Colonic mucosa (tissue), 4 donors: ENCODE results near the gene MAP3K14. TPM values are rescaled to one million over a fixed set of nuclear protein-coding genes. Genes with fewer than 3 reads are reported as not detected.

Experiments used
- DNase-seq: peaks from one replicate; pipeline ENCODE4 v3.0.0-alpha.2; 2020
- H3K27ac ChIP-seq: fragments of 200-600 bp; one replicate; pipeline ENCODE4 v1.8.0; 2021
- H3K27me3 ChIP-seq: fragments of 200-600 bp; one replicate; pipeline ENCODE4 v1.8.0; 2021
- H3K36me3 ChIP-seq: fragments of 200-600 bp; one replicate; pipeline ENCODE4 v1.8.0; 2021
- H3K4me1 ChIP-seq: fragments of 200-600 bp; one replicate; pipeline ENCODE4 v1.8.0; 2021; ENCODE audit warnings: mild to moderate bottlenecking
- H3K4me3 ChIP-seq: fragments of 200-600 bp; one replicate; pipeline ENCODE4 v1.8.0; 2021
- H3K9ac ChIP-seq, 2 donors: one replicate each; pipeline ENCODE4 v1.7.0; 2013; ENCODE audit warnings: control low read depth in 2 of 2, low read depth in 2 of 2, low read length in 2 of 2
- H3K9me3 ChIP-seq: fragments of 200-600 bp; one replicate; pipeline ENCODE4 v1.8.0; 2021
- intact Hi-C: fragments of 100-400 bp; cut with DNase I; formaldehyde crosslinking; loops from one replicate; pipeline ENCODE4 v1.14.1; 2022
- total RNA-seq, 2 donors: library from RNA; stranded (reverse); fragmentation: NEBNext Ultra II Directional in 1 of 2; extraction: Animal tissue kit (Norgen Biotek cat#: 25700) in 1 of 2; gene quantifications; one replicate each; pipeline ENCODE4 v1.2.1, GENCODE V29; 2021
- TF ChIP-seq, protein P1 (sequence below): fragments of 200-600 bp; IDR thresholded peaks from one replicate; pipeline ENCODE4 v1.8.0; 2022; ENCODE audit warnings: antibody characterized with exemption, mild to moderate bottlenecking
- donor health status: healthy.
- donor health status: DM: no; HTN: no; CAD: no.
- donor health status: DM: no; HTN: no; CAD: no.

MAP3K14 gene
- total RNA-seq, 2 donors from 2014 or later: 11.1 to 15.0 TPM

DNA sequence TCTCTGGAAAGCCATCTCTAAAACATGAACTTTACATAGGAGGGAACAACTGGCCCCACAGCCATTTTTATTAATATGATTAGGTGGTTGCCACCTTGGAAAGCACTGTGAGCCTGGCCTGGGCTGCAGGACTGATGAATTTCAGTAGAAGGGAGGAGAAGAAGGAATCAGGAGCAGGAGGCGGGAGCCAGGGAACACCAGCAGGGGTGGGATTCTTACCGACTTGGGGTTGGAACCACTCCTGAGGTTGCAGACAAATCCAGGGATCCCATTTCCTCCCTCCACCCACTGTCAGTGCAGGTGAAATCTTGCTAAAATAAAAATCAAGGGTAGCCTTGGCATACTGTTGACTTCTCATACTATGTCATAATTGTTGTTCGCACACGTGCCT lies 16.9 kb upstream of the MAP3K14 start:
- Histone ChIP-seq H3K27ac (no peak overlapping the region), H3K9me3 (no peaks in the 10 kb centered on the region), H3K4me3 (no peak overlapping the region), H3K36me3 (no peaks in the 10 kb centered on the region), H3K27me3 (no peaks in the 10 kb centered on the region), H3K9ac (no peak overlapping the region), H3K4me1 (no peaks in the 10 kb centered on the region)
- intact Hi-C loops: no loop called here
- no peak for DNase-seq
- TF ChIP-seq, protein P1, sequence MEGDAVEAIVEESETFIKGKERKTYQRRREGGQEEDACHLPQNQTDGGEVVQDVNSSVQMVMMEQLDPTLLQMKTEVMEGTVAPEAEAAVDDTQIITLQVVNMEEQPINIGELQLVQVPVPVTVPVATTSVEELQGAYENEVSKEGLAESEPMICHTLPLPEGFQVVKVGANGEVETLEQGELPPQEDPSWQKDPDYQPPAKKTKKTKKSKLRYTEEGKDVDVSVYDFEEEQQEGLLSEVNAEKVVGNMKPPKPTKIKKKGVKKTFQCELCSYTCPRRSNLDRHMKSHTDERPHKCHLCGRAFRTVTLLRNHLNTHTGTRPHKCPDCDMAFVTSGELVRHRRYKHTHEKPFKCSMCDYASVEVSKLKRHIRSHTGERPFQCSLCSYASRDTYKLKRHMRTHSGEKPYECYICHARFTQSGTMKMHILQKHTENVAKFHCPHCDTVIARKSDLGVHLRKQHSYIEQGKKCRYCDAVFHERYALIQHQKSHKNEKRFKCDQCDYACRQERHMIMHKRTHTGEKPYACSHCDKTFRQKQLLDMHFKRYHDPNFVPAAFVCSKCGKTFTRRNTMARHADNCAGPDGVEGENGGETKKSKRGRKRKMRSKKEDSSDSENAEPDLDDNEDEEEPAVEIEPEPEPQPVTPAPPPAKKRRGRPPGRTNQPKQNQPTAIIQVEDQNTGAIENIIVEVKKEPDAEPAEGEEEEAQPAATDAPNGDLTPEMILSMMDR: no peak

DNA sequence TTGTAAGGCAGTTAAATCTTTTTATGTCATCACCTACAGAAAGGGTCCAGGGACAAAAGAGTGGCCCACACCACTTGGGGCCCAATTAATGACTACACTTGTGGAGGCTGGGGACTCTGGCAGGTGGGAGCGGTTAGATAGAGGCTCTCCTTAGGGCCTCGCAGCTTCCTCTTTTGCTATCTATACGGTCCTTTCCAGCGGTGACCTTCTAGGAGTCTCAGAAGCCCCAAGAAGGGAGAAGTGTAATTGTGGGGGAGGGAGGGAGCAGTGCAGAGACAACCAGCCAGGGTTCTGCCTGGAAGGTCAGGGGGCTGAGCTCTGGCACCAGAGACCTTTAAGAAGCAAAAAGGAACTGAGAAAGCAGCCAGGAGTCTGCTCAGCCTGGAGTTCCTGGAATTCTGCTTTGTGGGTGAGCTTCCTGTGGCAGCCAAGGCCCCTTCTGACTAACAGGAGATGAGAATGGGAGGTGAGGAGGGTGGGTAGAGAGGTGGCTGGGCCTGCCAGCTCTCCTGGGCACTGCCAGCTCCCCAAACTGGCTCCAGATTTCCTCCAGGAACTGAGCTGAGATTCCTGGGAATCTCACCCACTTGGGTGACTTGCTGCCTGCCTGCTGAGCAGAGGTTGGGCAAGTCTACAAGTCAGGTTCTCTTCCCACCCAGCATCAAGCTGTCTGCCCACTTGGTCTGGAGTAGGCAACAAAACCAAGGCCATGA lies 16.3 kb upstream of the MAP3K14 start:
- Histone ChIP-seq H3K9me3 (no peaks in the 10 kb centered on the region), H3K27me3 (no peaks in the 10 kb centered on the region), H3K36me3 (no peaks in the 10 kb centered on the region), H3K9ac (no peak overlapping the region), H3K4me1 (no peaks in the 10 kb centered on the region), H3K4me3 (no peak overlapping the region), H3K27ac (no peak overlapping the region)
- TF ChIP-seq, protein P1: no peak
- intact Hi-C loops: no loop called here
- DNase-seq: no peak

DNA sequence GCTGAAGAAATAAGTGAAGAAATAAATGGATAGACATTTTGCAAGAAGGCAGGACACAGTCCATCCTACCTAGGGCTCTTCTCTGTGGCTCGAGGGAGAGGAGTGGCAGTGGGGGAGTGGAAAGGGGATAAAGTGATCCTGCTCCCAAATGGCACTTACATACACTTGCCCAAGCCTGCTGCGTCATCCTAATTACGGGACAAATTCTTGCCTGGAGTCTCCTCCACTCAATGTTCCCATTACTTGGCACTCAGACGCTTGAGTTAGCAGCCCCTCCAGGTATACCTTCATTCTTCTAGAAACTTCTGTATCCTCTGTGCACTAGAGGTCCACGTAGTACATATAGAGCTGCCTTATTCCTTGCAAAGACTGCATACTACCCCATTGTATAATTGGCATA lies 15.7 kb upstream of the MAP3K14 start:
- Histone ChIP-seq H3K9me3 (no peaks in the 10 kb centered on the region), H3K4me3 (no peak overlapping the region), H3K27ac (no peak overlapping the region), H3K27me3 (no peaks in the 10 kb centered on the region), H3K9ac (no peak overlapping the region), H3K36me3 (no peaks in the 10 kb centered on the region), H3K4me1 (no peaks in the 10 kb centered on the region)
- TF ChIP-seq, protein P1: no peak
- intact Hi-C loops: no loop called here
- no peak for DNase-seq

DNA sequence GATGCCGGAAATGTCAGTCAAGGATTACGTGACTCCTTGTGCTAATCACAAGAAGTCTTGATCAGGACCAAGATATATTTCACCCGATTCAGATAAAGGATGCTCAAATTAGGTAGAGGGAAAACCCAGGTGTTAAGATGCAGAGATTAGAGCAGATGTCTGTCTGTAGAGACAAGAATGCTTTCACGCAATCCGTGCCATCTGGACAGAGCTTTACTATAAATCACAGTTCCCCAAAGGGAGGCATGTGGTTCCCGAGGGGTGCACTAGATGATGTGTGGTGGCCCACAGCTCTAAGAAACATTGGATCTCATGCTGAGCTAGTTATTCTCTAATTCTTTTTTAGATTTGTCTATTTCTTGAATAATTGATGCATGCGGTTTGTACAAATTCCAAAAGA lies 9.8 kb upstream of the MAP3K14 start:
- TF ChIP-seq, protein P1: no peak
- Histone ChIP-seq H3K27me3 (no peaks in the 10 kb centered on the region), H3K4me3 (no peak overlapping the region), H3K9me3 (no peaks in the 10 kb centered on the region), H3K9ac (no peak overlapping the region), H3K27ac (no peak overlapping the region), H3K4me1 (no peaks in the 10 kb centered on the region), H3K36me3 (no peaks in the 10 kb centered on the region)
- intact Hi-C loops: no loop called here
- DNase-seq: peak; percentile 1

DNA sequence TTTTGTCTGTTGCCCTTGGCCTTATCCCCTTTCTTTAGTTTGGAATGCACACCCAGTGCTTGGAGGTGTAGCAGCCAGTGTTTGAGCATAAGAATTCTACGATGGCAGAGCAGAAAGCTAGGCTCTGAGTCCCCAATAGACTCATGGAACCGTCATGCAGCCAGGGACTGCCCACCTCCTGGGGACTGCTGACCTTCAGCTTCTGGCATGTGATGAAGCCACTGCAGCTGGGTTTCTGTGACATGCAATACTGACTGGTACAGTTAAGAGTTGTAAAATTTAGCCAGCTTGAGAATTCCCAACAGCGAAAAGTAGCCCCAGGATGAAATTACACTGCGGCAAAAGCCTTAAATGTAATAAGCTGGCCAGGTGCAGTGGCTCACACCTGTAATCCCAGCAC lies 9.0 kb upstream of the MAP3K14 start:
- TF ChIP-seq, protein P1: no peak
- H3K36me3 ChIP-seq: no peaks in the 10 kb centered on the region
- DNase-seq: peak; percentile 9
- no peak overlapping the region for H3K27ac ChIP-seq
- no peak overlapping the region for H3K4me3 ChIP-seq
- no peaks in the 10 kb centered on the region for H3K4me1 ChIP-seq
- intact Hi-C loops: no loop called here
- H3K9me3 ChIP-seq: no peaks in the 10 kb centered on the region
- H3K9ac ChIP-seq: no peak overlapping the region
- no peaks in the 10 kb centered on the region for H3K27me3 ChIP-seq
